HG03457 (cell line): ENCODE data around the gene NAXE.
"Not testable (repeated sequence)": the region's sequence is repeated elsewhere in the genome, so short reads cannot be mapped to it uniquely, and the experiment has no call there.

ENCODE experiments used
- ATAC-seq: cut with Tn5 transposase; IDR thresholded peaks from one replicate; pipeline ENCODE4 v1.9.1; 2021; ENCODE audit warnings: moderate number of reproducible peaks; ENCODE audit not compliant: unreplicated experiment

Gene NAXE

DNA sequence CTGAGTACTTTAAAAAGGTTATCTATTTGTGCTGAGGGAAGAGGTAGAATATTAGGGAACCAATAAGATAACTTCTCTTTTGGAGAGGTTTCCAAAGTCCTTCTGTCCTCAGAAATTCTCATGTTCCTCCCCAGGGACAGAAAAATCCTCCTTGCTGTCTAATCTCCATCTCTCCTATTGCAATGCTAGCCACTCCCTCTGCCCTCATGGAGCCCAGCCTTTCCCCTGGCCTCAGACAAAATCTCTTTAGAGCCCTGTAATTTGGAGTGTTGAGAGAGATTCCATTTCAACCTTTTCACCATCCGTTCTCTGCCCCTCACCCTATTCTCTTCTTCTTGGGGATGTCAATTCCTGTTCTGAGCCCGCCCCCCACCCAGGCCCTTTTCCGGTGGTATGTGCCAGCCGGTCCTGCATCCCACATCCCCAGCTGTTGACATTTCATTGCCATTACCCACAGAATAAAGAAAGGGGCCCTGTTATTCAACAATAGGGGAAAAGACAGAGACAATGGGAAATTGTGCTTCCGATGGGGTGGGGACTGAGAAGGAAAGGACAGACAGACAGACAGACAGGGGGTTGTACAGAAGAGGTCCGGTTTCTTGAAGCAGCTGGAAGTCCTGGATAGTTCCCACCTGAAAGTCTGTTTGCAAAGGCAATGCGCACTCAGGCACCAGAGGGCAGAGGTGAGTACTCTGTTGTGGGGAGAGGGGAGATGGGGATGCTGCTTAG, 27.4 kb downstream of the NAXE start, which contains the start of gene HAPLN2:
TSS of gene HAPLN2 (plus strand) at position 563 of the 729 bp plus-strand sequence. CDS start 4,076 bp downstream, outside the sequence.
- no peak for ATAC-seq

DNA sequence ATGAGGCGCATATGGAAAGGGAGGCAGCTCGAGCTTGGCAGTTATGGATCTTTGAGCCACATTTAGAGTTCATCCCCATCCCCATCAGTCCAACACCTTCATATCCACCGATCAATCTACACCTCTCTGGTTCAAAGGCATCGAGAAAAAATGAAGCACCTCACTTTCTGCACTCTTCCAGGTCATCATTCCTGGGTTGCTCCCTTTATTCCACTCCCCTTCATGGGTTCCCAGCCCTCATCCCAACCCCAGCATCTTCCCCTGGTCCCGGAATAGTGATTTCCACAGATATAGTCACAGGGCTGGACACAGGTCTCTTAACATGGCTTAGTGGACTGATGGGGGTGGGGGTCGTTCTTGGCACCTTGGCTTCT, 28.0 kb downstream of the NAXE start:
- no peak for ATAC-seq

DNA sequence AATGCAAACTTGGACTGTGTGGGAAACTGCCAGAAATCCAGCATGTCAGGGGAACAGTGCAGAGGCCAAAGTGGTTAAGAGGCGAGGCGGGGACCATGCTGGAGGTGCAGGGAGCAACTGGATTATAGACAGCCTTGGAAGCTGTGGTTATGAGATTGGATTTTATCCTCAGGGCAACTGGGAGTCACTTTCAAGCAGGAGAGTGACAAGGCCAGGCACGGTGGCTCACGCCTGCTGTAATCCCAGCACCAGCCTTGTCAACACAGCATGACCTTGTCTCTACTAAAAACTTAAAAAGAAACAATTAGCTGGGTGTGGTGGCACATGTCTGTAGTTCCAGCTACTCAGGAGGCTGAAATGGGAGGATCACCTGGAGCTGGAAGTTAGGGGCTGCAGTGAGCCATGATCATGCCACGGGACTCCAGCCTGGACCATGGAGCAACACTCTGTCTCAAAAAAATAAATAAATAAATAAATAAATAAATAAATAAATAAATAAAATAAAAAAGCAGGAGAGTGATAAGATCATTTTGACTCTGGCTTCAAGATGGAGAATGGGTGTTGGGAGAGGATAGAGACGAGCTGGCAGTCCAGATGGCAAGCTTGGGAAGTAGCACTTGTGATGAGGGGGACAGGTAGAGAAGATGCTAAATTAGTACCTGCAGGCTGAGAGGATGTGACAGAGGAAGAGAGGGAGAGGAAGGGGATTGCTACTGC, 31.2 kb downstream of the NAXE start:
- ATAC-seq, result no peak

DNA sequence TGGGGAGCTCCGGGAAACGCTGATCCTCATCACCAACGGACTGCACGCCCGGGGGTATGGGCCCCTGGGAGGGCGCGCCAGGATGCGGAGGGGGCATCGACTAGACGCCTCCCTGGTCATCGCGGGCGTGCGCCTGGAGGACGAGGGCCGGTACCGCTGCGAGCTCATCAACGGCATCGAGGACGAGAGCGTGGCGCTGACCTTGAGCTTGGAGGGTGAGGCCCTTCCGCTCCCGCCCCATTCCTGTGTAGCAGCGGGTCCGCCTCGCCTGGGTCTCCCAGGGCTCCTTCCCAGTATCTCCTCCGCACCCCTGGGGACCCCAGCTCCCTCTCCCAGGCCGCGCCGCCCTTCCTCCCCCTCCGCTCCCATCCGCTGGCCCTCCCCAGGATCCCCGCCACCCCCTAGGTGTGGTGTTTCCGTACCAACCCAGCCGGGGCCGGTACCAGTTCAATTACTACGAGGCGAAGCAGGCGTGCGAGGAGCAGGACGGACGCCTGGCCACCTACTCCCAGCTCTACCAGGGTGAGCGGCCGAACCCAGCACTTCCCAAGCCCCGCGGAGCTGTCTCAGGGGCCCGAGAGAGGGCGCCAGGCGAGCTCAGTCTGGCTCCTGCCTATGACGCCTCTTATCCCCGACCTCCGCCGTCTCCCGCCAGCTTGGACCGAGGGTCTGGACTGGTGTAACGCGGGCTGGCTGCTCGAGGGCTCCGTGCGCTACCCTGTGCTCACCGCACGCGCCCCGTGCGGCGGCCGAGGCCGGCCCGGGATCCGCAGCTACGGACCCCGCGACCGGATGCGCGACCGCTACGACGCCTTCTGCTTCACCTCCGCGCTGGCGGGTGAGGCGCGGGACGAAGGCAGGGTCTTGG, 32.6 kb downstream of the NAXE start:
- no peak for ATAC-seq

DNA sequence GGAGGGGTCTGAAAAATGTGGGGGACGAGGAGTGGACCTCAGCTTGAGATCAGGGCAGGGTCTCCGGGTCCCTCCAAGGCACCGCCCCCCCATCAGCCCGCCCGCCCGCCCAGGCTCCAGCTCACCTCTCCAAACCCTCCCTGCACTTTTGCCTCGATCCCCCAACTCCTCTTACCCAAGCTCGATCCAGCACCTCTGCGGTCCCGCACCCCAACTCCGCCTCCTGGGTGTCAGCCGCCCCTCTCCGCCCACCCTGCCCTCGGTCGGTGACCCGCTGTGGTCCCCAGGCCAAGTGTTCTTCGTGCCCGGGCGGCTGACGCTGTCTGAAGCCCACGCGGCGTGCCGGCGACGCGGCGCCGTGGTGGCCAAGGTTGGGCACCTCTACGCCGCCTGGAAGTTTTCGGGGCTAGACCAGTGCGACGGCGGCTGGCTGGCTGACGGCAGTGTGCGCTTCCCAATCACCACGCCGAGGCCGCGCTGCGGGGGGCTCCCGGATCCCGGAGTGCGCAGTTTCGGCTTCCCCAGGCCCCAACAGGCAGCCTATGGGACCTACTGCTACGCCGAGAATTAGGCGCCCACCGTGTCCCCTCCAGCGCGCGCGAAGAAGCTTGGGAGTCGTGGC, 33.3 kb downstream of the NAXE start:
- ATAC-seq, result no peak

DNA sequence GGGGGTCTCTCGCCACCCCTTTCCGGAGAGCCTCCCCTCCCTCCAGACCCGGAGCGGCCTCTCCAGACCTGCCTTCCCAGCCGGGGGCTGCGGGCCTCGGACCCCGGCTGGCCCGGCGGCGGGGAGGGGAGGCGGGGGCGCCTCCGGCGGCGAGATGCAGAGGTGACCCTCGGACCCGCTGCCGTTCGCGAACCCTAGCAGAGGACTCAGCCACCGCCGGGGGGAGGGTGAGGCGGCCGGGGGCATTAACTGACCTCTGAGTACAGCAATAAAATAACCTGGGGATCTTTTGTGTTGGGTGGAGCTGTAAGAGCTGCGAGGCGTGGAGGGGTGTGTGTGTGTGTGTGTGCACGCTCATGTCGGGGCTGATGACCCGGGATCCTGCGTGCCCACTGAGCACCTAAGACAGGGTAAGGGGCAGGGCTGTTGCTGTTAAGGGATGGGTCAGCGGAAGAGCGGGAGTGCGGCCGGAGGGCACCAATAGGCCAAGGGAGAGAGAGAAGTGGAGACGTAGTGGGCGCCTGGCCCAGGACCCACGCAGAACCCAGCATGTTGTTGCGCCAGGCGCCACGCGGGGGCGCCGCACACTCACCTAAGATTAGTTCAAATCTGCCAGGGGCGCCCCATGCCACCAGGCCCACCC, 34.0 kb downstream of the NAXE start:
- no peak for ATAC-seq

DNA sequence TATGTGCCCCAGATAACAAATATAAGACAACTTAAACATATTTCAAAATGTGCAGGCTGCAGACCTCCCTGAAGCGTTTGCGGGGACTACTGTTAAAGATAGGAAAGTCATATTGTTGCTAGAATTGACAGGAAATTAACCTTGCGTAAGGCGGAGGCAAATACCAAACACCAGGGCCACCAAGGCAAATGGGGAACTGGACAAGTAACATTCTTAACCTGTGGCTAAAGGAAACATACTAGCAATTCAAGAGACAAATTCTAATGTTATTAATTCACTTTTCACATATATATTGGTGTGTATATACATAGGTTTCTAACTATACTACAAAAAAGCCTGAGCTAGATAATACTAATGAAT, 34.5 kb downstream of the NAXE start:
- ATAC-seq, result no peak

DNA sequence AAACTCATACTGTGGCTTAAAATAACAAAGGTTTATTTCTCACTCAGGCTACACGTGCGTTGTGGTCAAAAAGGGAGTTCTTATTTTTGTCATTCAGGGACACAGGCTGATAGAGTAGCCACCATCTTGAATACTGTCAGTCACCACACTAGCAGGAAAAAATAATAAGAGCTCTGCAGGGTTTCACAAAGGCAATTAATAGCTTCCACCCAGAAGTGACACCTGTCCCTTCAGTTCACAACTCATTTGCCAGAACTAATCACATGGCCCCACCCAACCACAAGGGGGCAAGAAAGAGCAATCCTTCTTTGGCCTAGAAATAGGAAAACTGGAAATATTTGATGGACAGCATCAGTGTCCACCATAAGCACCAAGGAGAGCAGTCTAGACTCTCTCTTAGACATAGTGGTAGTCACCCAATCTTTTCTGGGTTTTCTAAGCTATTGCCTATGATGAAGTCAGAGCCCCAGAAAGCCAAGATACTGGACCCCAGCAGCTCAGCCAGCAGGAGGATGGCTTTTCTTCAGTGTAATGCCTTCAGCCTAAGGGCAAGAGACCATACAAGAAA, 35.8 kb downstream of the NAXE start:
- no peak for ATAC-seq

DNA sequence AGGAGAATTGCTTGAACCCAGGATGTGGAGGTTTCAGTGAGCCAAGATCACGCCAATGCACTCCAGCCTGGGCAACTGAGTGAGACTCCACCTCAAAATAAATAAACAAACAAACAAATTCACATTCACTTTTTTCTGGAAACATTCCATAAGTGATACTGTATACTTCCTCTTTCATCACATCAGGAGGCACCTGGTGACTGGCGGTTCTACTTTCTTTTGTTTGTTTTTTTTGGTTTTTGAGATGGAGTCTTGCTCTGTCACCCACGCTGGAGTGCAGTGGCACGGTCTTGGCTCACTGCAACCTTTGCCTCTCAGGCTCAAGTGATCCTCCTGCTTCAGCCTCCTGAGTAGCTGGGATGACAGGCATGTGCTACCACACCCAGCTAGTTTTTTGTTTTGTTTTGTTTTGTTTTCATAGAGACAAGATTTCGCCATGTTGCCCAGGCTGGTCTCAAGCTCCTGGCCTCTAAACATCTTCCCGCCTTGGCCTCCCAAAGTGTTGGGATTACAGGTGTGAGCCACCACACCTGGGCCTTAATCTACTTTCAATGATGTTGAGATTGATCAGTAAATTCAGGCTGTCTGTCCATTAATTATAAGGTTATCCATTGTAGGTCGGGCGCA, 38.4 kb downstream of the NAXE start:
- ATAC-seq, result no peak

DNA sequence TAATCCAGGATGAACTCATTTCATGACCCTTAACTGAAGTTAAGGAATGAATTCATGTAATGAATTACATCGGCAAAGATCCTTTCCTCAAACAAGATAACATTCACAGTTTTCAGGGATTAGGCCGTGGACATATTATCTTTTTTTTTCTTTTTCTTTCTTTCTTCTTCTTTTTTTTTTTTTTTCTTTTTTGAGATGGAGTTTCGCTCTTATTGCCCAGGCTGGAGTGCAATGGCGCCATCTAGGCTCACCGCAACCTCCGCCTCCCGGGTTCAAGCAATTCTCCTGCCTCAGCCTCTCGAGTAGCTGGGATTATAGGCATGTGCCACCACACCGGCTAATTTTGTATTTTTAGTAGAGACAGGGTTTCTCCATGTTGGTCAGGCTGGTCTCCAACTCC, 39.6 kb downstream of the NAXE start:
- ATAC-seq, result not testable (repeated sequence)

DNA sequence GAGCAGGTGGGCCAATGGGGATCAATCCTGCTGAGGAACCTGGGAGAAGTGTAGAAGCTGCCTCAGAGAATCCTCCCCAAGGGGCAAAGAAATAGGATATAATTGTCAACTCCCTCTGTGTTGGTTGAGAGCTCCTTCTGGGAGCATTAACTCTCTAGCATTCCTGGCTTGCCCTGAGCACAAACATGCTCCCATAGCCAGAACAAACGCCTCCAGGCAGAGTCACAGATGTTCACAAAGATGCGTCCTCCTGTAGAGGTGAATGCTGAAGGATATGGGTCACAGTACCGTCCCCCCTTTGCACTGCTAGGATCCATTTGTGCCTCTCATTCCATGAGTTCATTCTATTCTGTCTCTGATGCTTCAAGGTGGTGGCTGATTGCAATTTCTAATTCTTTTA, 40.8 kb downstream of the NAXE start:
- no peak for ATAC-seq

DNA sequence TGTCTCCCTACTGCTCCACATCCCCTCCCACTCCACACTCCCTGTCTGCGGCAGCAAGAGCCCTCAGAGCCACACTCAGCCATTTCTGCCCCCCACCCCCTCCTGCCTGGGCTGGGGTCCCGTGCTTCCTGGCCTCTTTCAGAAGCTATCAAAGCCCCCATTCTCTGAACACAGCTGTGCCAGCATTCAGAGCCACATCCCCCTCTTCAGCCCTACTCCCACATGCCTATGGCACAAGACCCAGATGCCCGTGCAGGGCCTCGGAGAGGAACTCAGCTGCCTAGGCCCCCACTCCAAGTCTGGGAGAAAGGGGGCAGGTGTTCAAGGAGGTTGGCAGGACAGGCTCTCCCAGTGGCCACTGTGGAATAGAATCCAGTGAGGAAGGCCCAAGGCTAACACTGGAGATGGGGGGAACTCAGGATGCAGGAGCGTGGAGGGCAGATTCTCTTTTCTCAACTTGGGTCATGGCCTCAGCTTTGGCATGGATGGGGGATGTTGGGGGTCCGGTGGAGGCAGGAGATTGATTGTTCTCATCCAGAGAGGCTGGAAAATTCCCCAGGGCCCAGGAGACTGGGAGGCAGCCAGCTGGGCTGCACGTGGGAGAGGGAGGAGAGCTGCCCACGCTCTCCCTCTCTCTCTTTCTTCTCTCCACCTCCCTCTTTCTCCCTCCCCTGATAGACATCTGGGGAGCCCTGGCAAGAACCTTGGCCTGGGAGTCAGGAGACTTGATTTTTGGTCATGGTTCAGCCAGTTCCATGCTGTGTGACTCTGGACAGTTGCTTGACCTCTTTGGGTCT, 46.8 kb downstream of the NAXE start:
- no peak for ATAC-seq

DNA sequence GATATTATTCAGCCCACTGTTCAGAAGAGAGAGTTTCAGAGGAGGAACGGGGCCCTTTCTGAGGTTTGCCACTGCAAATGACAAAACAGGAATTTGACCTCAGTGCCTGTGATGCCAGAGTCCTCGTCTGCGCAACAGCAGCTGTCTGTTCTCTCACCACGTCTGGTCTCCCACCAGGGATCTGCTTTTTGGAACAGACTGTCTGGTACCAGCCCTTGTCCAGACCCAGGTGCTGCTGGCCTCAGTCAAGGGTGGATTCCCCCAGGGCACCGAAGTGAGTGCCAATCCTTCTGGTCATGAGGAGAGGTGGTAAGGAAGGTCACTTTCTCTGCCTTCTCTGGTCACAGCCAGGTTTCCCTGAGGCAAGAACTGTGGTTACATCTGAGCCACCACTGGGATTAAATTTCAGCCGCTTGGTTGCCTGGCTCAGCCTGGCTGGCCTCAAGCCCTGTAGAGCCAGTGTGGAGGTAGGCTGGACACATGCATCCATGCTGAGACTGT, 48.1 kb downstream of the NAXE start:
- no peak for ATAC-seq

DNA sequence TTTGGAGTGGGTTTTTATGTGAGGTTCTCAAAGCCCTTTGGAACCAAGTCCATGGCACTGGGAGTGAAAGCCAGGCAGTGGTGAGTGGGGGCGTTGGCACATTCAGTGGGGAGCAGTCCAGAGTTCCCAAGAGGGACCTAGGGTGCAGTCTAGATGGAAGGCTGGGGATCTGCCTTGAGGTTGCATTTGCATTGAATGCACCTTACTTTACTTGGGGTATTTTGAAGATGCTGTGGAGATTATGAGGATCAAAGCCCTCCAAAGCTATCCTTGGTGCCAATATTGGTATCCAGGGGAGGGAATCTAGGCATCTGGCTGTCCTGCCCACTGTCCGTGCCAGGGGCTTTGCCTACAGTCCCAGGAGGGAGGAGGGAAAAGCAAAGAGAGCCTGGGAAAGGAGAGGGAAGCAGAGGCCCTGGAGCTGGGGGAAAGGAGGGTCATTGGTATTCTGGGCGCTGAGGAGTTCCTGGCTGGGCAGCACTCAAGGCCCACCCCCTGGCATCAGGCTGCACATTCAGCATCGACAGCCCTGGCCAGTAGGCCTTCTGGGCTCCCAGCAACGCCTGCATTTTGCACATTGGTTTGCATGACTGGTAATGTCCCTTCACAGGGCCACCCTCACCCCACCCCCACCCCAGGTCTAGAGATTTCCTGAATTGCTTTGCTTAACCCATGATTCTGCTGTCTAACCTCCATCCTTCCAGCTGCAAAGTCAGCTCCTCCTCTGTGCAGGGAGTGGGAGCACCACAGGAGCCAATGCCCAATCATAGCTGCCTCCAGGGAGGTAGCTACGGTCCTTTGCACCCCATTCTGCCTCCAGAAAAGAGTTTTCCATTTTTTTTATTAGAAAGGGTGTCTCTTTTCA, 49.5 kb downstream of the NAXE start:
- ATAC-seq, result no peak

DNA sequence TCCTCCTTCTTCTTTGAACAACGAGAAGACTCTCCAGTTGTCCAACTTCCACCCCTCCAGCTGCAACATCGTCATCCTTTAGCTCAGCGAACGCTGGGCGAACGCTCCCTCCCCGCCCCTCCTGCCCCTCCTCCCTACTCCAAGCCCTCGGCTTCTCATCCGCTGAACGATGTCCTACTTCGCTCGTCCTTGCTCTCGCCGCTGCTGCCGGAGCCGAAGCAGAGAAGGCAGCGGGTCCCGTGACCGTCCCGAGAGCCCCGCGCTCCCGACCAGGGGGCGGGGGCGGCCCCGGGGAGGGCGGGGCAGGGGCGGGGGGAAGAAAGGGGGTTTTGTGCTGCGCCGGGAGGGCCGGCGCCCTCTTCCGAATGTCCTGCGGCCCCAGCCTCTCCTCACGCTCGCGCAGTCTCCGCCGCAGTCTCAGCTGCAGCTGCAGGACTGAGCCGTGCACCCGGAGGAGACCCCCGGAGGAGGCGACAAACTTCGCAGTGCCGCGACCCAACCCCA, 50.2 kb downstream of the NAXE start, which contains the start of gene BCAN:
TSS of gene BCAN (plus strand) at position 357 of the 504 bp plus-strand sequence. CDS start 3,938 bp downstream, outside the sequence.
- ATAC-seq, result no peak

DNA sequence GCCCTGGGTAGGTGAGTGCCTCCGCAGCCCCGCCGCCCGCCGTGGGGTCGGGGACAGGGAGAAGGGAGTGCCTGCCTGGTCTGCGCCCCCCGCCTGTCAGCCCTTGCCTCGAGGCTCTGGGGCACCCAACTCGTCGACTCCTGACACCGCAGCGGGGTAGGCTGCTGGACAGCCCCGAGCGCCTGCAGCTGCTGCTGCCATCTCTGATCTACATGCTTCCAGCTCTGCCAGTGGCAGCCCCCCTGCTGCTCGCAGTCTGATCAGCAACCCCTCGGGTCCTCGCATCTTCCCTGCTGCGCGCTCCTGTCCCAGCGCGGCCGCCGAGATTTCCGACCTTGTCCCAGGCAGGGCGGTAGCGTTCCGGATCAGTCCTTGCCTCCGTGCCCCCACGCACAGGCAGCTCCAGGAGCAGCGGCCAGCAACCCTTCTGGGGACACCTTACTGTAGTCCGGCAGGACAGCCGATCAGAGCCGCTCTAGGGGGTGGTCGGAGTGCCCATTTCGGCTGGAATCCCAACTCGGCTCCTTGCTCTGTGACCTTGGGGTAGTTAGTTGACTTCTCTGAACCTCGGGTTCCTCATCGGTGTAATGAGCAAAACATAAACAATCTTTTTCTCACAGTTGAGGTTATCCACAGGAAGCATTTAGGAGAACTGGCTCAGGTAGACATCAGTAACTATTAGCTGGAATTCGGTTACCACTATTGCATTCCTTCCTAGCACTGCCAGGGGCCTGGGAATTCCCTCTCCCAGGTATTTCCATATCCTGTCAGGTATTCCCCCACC, 50.9 kb downstream of the NAXE start:
- ATAC-seq, result no peak
